ENCODE measurements around the gene PTGR2. TPM values are rescaled to one million over a fixed set of nuclear protein-coding genes. Genes with fewer than 3 reads are reported as not detected.

Gene PTGR2
- total and polyA plus RNA-seq, 2 experiments from 2014 or later, result 7.1 to 11.7 TPM

DNA sequence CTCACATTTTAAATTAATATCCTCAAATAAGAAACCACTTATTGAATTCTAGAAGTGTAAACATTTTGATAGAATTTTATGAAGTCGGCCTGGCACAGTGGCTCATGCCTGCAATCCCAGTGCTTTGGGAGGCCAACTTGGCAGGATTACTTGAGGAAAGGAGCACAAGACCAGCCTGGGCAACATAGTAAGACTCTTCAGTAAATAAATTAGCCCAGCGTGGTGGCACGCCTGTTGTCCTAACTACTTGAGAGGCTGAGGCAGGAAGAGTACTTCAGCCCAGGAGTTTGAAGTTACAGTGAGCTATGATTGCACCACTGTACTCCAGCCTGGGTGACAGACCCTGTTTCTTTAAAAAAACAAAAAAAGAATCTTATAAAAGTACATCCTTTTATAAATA lies 26.2 kb downstream of the PTGR2 start:
- Histone ChIP-seq H3K4me1 (ENCODE audit: insufficient read depth) (no peaks in the 10 kb centered on the region), H3K36me3 (replicated peaks; ENCODE audit: insufficient read depth, low read depth) (no peaks in the 10 kb centered on the region), H3K4me3 (no peak overlapping the region), H3K9me2 (replicated peaks; ENCODE audit: insufficient read depth) (no peaks in the 10 kb centered on the region), H3K27me3 (no peaks in the 10 kb centered on the region), H2AFZ (no peak overlapping the region), H3K27ac (no peak overlapping the region), H3K4me2 (no peak overlapping the region), H4K20me1 (ENCODE audit: insufficient read depth, poor library complexity, severe bottlenecking) (no peaks in the 10 kb centered on the region), H3K9me3 (ENCODE audit: low read depth) (no peaks in the 10 kb centered on the region), H3K79me2 (no peaks in the 10 kb centered on the region)
- 92% methylated on average over 3 of the region's 3 CpGs for WGBS (ENCODE audit: low lambda C conversion rate, missing lambda C conversion rate)
- TF ChIP-seq EZH2phosphoT487 (IDR thresholded peaks at IDR 0.05; ENCODE audit: low read depth, severe bottlenecking, unreplicated experiment), result no peak
- no peak for TF ChIP-seq CTCF (IDR thresholded peaks at IDR 0.05; ENCODE audit: poor library complexity)
- no peak for TF ChIP-seq EZH2 (IDR thresholded peaks at IDR 0.05; ENCODE audit: borderline replicate concordance)
- no peak for DNase-seq (ENCODE audit: low spot score)

DNA sequence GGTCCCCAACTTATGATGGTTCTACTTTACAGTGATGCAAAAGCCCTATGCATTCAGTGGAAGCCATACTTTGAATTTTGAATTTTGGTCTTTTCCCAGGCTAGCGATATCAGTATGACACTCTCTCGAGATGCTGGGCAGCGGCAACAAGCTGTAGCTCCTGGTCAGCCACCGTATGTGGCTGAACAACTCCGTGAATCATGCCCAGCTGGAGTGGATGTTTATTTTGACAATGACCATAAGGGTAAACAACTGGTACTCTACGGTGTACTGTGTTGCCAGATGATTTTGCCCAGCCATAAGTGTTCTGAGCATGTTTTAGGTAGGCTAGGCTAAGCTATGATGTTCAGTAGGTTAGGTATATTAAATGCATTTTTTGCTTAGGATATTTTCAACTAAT lies 26.8 kb downstream of the PTGR2 start:
- Histone ChIP-seq H2AFZ (no peak overlapping the region), H3K9me3 (ENCODE audit: low read depth) (no peaks in the 10 kb centered on the region), H3K9me2 (replicated peaks; ENCODE audit: insufficient read depth) (no peaks in the 10 kb centered on the region), H3K36me3 (replicated peaks; ENCODE audit: insufficient read depth, low read depth) (no peaks in the 10 kb centered on the region), H3K4me1 (ENCODE audit: insufficient read depth) (no peaks in the 10 kb centered on the region), H3K27me3 (no peaks in the 10 kb centered on the region), H3K4me3 (no peak overlapping the region), H3K27ac (no peak overlapping the region), H4K20me1 (ENCODE audit: insufficient read depth, poor library complexity, severe bottlenecking) (no peaks in the 10 kb centered on the region), H3K79me2 (no peaks in the 10 kb centered on the region), H3K4me2 (no peak overlapping the region)
- DNase-seq (ENCODE audit: low spot score), result no peak
- TF ChIP-seq CTCF (IDR thresholded peaks at IDR 0.05; ENCODE audit: poor library complexity) (no peak), EZH2phosphoT487 (IDR thresholded peaks at IDR 0.05; ENCODE audit: low read depth, severe bottlenecking, unreplicated experiment) (no peak), EZH2 (IDR thresholded peaks at IDR 0.05; ENCODE audit: borderline replicate concordance) (no peak)
- WGBS (ENCODE audit: low lambda C conversion rate, missing lambda C conversion rate), result 87% methylated on average over 6 of the region's 6 CpGs

GRCh38 chr14:73879027-73879426 lies 27.4 kb downstream of the PTGR2 start:
- Histone ChIP-seq H3K4me3 (no peak overlapping the region), H4K20me1 (ENCODE audit: insufficient read depth, poor library complexity, severe bottlenecking) (no peaks in the 10 kb centered on the region), H3K36me3 (replicated peaks; ENCODE audit: insufficient read depth, low read depth) (no peaks in the 10 kb centered on the region), H3K27me3 (no peaks in the 10 kb centered on the region), H2AFZ (no peak overlapping the region), H3K9me3 (ENCODE audit: low read depth) (no peaks in the 10 kb centered on the region), H3K27ac (no peak overlapping the region), H3K9me2 (replicated peaks; ENCODE audit: insufficient read depth) (no peaks in the 10 kb centered on the region), H3K4me2 (no peak overlapping the region), H3K4me1 (ENCODE audit: insufficient read depth) (no peaks in the 10 kb centered on the region), H3K79me2 (no peaks in the 10 kb centered on the region)
- no peak for DNase-seq (ENCODE audit: low spot score)
- 73% methylated on average over 1 of the region's 1 CpG for WGBS (ENCODE audit: low lambda C conversion rate, missing lambda C conversion rate)
- TF ChIP-seq CTCF (IDR thresholded peaks at IDR 0.05; ENCODE audit: poor library complexity), result no peak
- TF ChIP-seq EZH2phosphoT487 (IDR thresholded peaks at IDR 0.05; ENCODE audit: low read depth, severe bottlenecking, unreplicated experiment), result no peak
- no peak for TF ChIP-seq EZH2 (IDR thresholded peaks at IDR 0.05; ENCODE audit: borderline replicate concordance)

Data from hepatocyte (in vitro differentiated cells).